ENCODE data around the gene PRM3. TPM values are rescaled to one million over a fixed set of nuclear protein-coding genes. Genes with fewer than 3 reads are reported as not detected.

PRM3 gene
- polyA plus RNA-seq, 1 donor (not counting 4 experiments of a cell fraction or from before 2014, with no cell fraction given): not detected

- Histone ChIP-seq H3K9me1 (ENCODE audit: control insufficient read depth, extremely low read depth, insufficient read depth, low read length) (no peaks in the 10 kb centered on the region), H3K27me3 (ENCODE audit: control insufficient read depth, extremely low read depth, insufficient read depth, low read length) (peaks cover 5% of the 10 kb centered on the region)
- no peak for FAIRE-seq
Observed at GRCh38 chr16:11260596-11260966, 12.8 kb downstream of the PRM3 start.

GRCh38 chr16:11259655-11260595 is 13.5 kb downstream of the PRM3 start:
- H3K27me3 ChIP-seq (ENCODE audit: control insufficient read depth, extremely low read depth, insufficient read depth, low read length): peaks cover 5% of the 10 kb centered on the region
- no peaks in the 10 kb centered on the region for H3K36me3 ChIP-seq (ENCODE audit: control insufficient read depth in 2 of 2, extremely low read depth in 1 of 2, insufficient read depth in 2 of 2, low read length in 2 of 2)
- no peak for TF ChIP-seq CTCF (optimal IDR thresholded peaks at IDR 0.05 in 1 of 3, IDR thresholded peaks at IDR 0.05 in 1 of 3, conservative IDR thresholded peaks at IDR 0.05 in 1 of 3; ENCODE audit: extremely low read depth in 1 of 3, insufficient read depth in 2 of 3, low read length in 3 of 3)
- peaks cover 6% of the 10 kb centered on the region for H3K4me1 ChIP-seq (ENCODE audit: control insufficient read depth, extremely low read depth, insufficient read depth, low read length)
- H4K20me1 ChIP-seq (ENCODE audit: control insufficient read depth, extremely low read depth, insufficient read depth, low read length): no peaks in the 10 kb centered on the region
- no peak overlapping the region for H2AFZ ChIP-seq (ENCODE audit: control insufficient read depth, low read length)
- H3K4me3 ChIP-seq (ENCODE audit: control insufficient read depth in 2 of 3, extremely low read depth in 1 of 3, insufficient read depth in 2 of 3, low read depth in 1 of 3, low read length in 3 of 3): no peak overlapping the region
- no peak overlapping the region for H3K27ac ChIP-seq (ENCODE audit: control insufficient read depth, insufficient read depth, low read length)
- peaks cover 6% of the 10 kb centered on the region for H3K79me2 ChIP-seq (ENCODE audit: control insufficient read depth, insufficient read depth, low read length)
- no peaks in the 10 kb centered on the region for H3K9me1 ChIP-seq (ENCODE audit: control insufficient read depth, extremely low read depth, insufficient read depth, low read length)
- FAIRE-seq (no peak), DNase-seq (ENCODE audit: low read depth, low spot score) (no peak)
- no peak overlapping the region for H3K4me2 ChIP-seq (ENCODE audit: control insufficient read depth, extremely low read depth, insufficient read depth, low read depth, low read length)
- H3K9me3 ChIP-seq (ENCODE audit: control insufficient read depth, low read depth, low read length): no peaks in the 10 kb centered on the region
- H3K9ac ChIP-seq (ENCODE audit: control insufficient read depth, extremely low read depth, insufficient read depth, low read length): no peak overlapping the region
- dilution Hi-C loops (cut with MboI; ENCODE audit: extremely low pct_ligation_motif_present, low sequenced_read_pairs): no loop called here

More at GRCh38 chr16:11260596-11260966, 12.8 kb downstream of the PRM3 start:
- dilution Hi-C loops (cut with MboI; ENCODE audit: extremely low pct_ligation_motif_present, low sequenced_read_pairs): no loop called here
- Histone ChIP-seq H3K9me3 (ENCODE audit: control insufficient read depth, low read depth, low read length) (no peaks in the 10 kb centered on the region), H3K36me3 (ENCODE audit: control insufficient read depth in 2 of 2, extremely low read depth in 1 of 2, insufficient read depth in 2 of 2, low read length in 2 of 2) (no peaks in the 10 kb centered on the region), H3K27ac (ENCODE audit: control insufficient read depth, insufficient read depth, low read length) (no peak overlapping the region), H2AFZ (ENCODE audit: control insufficient read depth, low read length) (no peak overlapping the region), H3K4me2 (ENCODE audit: control insufficient read depth, extremely low read depth, insufficient read depth, low read depth, low read length) (no peak overlapping the region), H3K79me2 (ENCODE audit: control insufficient read depth, insufficient read depth, low read length) (no peaks in the 10 kb centered on the region), H3K4me1 (ENCODE audit: control insufficient read depth, extremely low read depth, insufficient read depth, low read length) (peaks cover 6% of the 10 kb centered on the region), H3K9ac (ENCODE audit: control insufficient read depth, extremely low read depth, insufficient read depth, low read length) (no peak overlapping the region), H4K20me1 (ENCODE audit: control insufficient read depth, extremely low read depth, insufficient read depth, low read length) (no peaks in the 10 kb centered on the region), H3K4me3 (ENCODE audit: control insufficient read depth in 2 of 3, extremely low read depth in 1 of 3, insufficient read depth in 2 of 3, low read depth in 1 of 3, low read length in 3 of 3) (no peak overlapping the region)
- TF ChIP-seq CTCF (optimal IDR thresholded peaks at IDR 0.05 in 1 of 3, IDR thresholded peaks at IDR 0.05 in 1 of 3, conservative IDR thresholded peaks at IDR 0.05 in 1 of 3; ENCODE audit: extremely low read depth in 1 of 3, insufficient read depth in 2 of 3, low read length in 3 of 3): no peak
- TF ChIP-seq EZH2 (IDR thresholded peaks at IDR 0.05; ENCODE audit: low read length): no peak
- no peak for DNase-seq (ENCODE audit: low read depth, low spot score)

All from keratinocyte (primary cell).